Colon (tissue), 2 donors: Measurements from ENCODE around the gene SPSB3.

ENCODE experiments used
- FAIRE-seq: peaks from 2 replicates; lab custom pipeline; 2012; peaks lifted over from hg19 to GRCh38; lab: Jason Lieb, UNC
- donor health status: control.
- donor health status: control.

SPSB3 gene

GRCh38 chr16:1763521-1764511 is 18.6 kb downstream of the SPSB3 start:
- FAIRE-seq, result no peak

- no peak for FAIRE-seq
These were observed 19.4 kb downstream of the SPSB3 start for GRCh38 chr16:1762879-1763520.

- FAIRE-seq, result no peak
These were observed 20.0 kb downstream of the SPSB3 start for GRCh38 chr16:1762196-1762878.

GRCh38 chr16:1761751-1762150 is 20.6 kb downstream of the SPSB3 start:
- no peak for FAIRE-seq

GRCh38 chr16:1760911-1761310 is 21.5 kb downstream of the SPSB3 start:
- no peak for FAIRE-seq

GRCh38 chr16:1759511-1759910 is 22.9 kb downstream of the SPSB3 start:
- no peak for FAIRE-seq

- FAIRE-seq, result no peak
These were observed 23.4 kb downstream of the SPSB3 start for GRCh38 chr16:1758923-1759322.

- no peak for FAIRE-seq
These were observed 24.5 kb downstream of the SPSB3 start for GRCh38 chr16:1757714-1758461.

- FAIRE-seq, result no peak
These were observed 28.2 kb downstream of the SPSB3 start for GRCh38 chr16:1754204-1754603.

- FAIRE-seq, result no peak
These were observed 29.5 kb downstream of the SPSB3 start for GRCh38 chr16:1752853-1753252.

GRCh38 chr16:1751946-1752345 is 30.4 kb downstream of the SPSB3 start:
- no peak for FAIRE-seq

GRCh38 chr16:1749152-1750117 is 32.9 kb downstream of the SPSB3 start:
- FAIRE-seq, result no peak

- FAIRE-seq, result no peak
These were observed 34.4 kb downstream of the SPSB3 start for GRCh38 chr16:1747934-1748333.

GRCh38 chr16:1746693-1747195 is 35.6 kb downstream of the SPSB3 start:
- FAIRE-seq, result no peak

- FAIRE-seq, result no peak
These were observed 36.3 kb downstream of the SPSB3 start for GRCh38 chr16:1745900-1746692.

- no peak for FAIRE-seq
These were observed 37.0 kb downstream of the SPSB3 start for GRCh38 chr16:1745181-1745899.

GRCh38 chr16:1744338-1744840 is 38.0 kb downstream of the SPSB3 start:
- FAIRE-seq, result no peak

- no peak for FAIRE-seq
These were observed 38.7 kb downstream of the SPSB3 start for GRCh38 chr16:1743376-1744337.
